Measurements from ENCODE around the gene ASXL3. TPM values are rescaled to one million over a fixed set of nuclear protein-coding genes. Genes with fewer than 3 reads are reported as not detected.

Gene ASXL3
- total and polyA plus RNA-seq, 2 donors (not counting 3 experiments of a cell fraction or from before 2014, with no cell fraction given) = 0.07 to 0.27 TPM

DNA sequence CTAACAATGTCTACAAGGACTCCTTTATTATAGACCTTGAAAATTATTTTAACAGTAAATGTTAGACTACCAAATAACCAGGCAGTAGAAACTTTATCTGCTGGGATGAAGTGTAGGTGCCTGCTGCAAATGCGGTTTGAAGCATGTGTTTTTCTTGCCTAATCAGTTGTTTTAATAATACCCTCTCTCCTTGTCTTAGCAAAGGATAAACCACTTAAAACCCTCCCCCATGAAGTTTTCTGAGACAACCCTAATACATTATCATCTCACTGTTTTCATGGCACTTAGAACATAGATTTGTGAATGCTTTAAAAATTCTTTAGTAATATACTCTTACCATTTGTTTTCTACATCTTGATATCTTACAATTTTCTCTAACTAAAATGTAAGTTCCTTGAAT is 98.6 kb downstream of the ASXL3 start:
- H3K9me3 ChIP-seq (replicated peaks; ENCODE audit: control insufficient read depth, insufficient read depth, low read length) = no peaks in the 10 kb centered on the region
- H3K27me3 ChIP-seq (ENCODE audit: control insufficient read depth in 2 of 2, insufficient read depth in 2 of 2, low read length in 2 of 2) = no peaks in the 10 kb centered on the region
- H4K20me1 ChIP-seq (replicated peaks; ENCODE audit: control insufficient read depth, extremely low read depth, insufficient read depth, low read length) = no peaks in the 10 kb centered on the region
- CTCF ChIA-PET = no interaction called here
- no peak overlapping the region for H3K4me3 ChIP-seq (replicated peaks in 1 of 3; ENCODE audit: insufficient read depth in 1 of 3, low read depth in 1 of 3, low read length in 3 of 3)
- DNase-seq (ENCODE audit: low read depth, low spot score) = no peak
- no peaks in the 10 kb centered on the region for H3K36me3 ChIP-seq (ENCODE audit: control insufficient read depth in 2 of 2, extremely low read depth in 1 of 2, insufficient read depth in 2 of 2, low read length in 2 of 2)
- no peak overlapping the region for H3K9ac ChIP-seq (replicated peaks; ENCODE audit: extremely low read depth, insufficient read depth, low read length)
- dilution Hi-C loops (cut with MboI; ENCODE audit: extremely low pct_ligation_motif_present, low sequenced_read_pairs) = no loop called here
- H3K4me1 ChIP-seq (ENCODE audit: control insufficient read depth, extremely low read depth, insufficient read depth, low read length) = no peaks in the 10 kb centered on the region
- BruUV-seq (replicated peaks) = no TSS peak
- no peak overlapping the region for H3K4me2 ChIP-seq (ENCODE audit: insufficient read depth, low read length)
- no peaks in the 10 kb centered on the region for H3K9me1 ChIP-seq (replicated peaks; ENCODE audit: control insufficient read depth, extremely low read depth, insufficient read depth, low read length)
- no peaks in the 10 kb centered on the region for H3K79me2 ChIP-seq (ENCODE audit: control insufficient read depth, insufficient read depth, low read length)
- POLR2A ChIA-PET = no interaction called here
- FAIRE-seq = no peak
- intact Hi-C loops (cut with micrococcal nuclease) = no loop called here
- H3K27ac ChIP-seq (ENCODE audit: insufficient read depth, low read depth, low read length) = no peak overlapping the region
- TF ChIP-seq GATA2 (IDR thresholded peaks at IDR 0.05; ENCODE audit: insufficient read depth, insufficient read length, low read depth, low read length) = no peak
- TF ChIP-seq MAX (IDR thresholded peaks at IDR 0.05; ENCODE audit: insufficient read depth, insufficient read length) = no peak
- TF ChIP-seq POLR2AphosphoS5 (IDR thresholded peaks at IDR 0.05; ENCODE audit: insufficient read depth, low read depth, low read length) = no peak
- TF ChIP-seq, protein P1, sequence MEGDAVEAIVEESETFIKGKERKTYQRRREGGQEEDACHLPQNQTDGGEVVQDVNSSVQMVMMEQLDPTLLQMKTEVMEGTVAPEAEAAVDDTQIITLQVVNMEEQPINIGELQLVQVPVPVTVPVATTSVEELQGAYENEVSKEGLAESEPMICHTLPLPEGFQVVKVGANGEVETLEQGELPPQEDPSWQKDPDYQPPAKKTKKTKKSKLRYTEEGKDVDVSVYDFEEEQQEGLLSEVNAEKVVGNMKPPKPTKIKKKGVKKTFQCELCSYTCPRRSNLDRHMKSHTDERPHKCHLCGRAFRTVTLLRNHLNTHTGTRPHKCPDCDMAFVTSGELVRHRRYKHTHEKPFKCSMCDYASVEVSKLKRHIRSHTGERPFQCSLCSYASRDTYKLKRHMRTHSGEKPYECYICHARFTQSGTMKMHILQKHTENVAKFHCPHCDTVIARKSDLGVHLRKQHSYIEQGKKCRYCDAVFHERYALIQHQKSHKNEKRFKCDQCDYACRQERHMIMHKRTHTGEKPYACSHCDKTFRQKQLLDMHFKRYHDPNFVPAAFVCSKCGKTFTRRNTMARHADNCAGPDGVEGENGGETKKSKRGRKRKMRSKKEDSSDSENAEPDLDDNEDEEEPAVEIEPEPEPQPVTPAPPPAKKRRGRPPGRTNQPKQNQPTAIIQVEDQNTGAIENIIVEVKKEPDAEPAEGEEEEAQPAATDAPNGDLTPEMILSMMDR (IDR thresholded peaks at IDR 0.05; ENCODE audit: extremely low read depth in 1 of 2, insufficient read depth in 1 of 2, low read depth in 1 of 2, low read length in 2 of 2) = no peak
- TF ChIP-seq FOS (IDR thresholded peaks at IDR 0.05; ENCODE audit: borderline replicate concordance, insufficient read depth, low read length) = no peak
- H2AFZ ChIP-seq (ENCODE audit: low read depth, low read length) = no peak overlapping the region

GRCh38 chr18:33677891-33678290 is 99.9 kb downstream of the ASXL3 start:
- H3K4me1 ChIP-seq (ENCODE audit: control insufficient read depth, extremely low read depth, insufficient read depth, low read length) = no peaks in the 10 kb centered on the region
- no peaks in the 10 kb centered on the region for H4K20me1 ChIP-seq (replicated peaks; ENCODE audit: control insufficient read depth, extremely low read depth, insufficient read depth, low read length)
- no peak overlapping the region for H3K4me2 ChIP-seq (ENCODE audit: insufficient read depth, low read length)
- TF ChIP-seq POLR2AphosphoS5 (IDR thresholded peaks at IDR 0.05; ENCODE audit: insufficient read depth, low read depth, low read length) (no peak), EZH2 (IDR thresholded peaks at IDR 0.05; ENCODE audit: borderline replicate concordance, low read depth, low read length, severe bottlenecking) (no peak), MAX (IDR thresholded peaks at IDR 0.05; ENCODE audit: insufficient read depth, insufficient read length) (no peak), POLR2A (IDR thresholded peaks at IDR 0.05; ENCODE audit: low read depth, low read length) (no peak), MYC (IDR thresholded peaks at IDR 0.05; ENCODE audit: low read depth, low read length) (no peak), JUN (IDR thresholded peaks at IDR 0.05; ENCODE audit: borderline replicate concordance, insufficient read depth, insufficient read length, low read depth) (no peak), GATA2 (IDR thresholded peaks at IDR 0.05; ENCODE audit: insufficient read depth, insufficient read length, low read depth, low read length) (no peak), FOS (IDR thresholded peaks at IDR 0.05; ENCODE audit: borderline replicate concordance, insufficient read depth, low read length) (no peak)
- TF ChIP-seq, protein P1 (IDR thresholded peaks at IDR 0.05; ENCODE audit: extremely low read depth in 1 of 2, insufficient read depth in 1 of 2, low read depth in 1 of 2, low read length in 2 of 2) = no peak
- H2AFZ ChIP-seq (ENCODE audit: low read depth, low read length) = no peak overlapping the region
- H3K27me3 ChIP-seq (ENCODE audit: control insufficient read depth in 2 of 2, insufficient read depth in 2 of 2, low read length in 2 of 2) = no peaks in the 10 kb centered on the region
- dilution Hi-C loops (cut with MboI; ENCODE audit: extremely low pct_ligation_motif_present, low sequenced_read_pairs) = no loop called here
- no peak overlapping the region for H3K4me3 ChIP-seq (replicated peaks in 1 of 3; ENCODE audit: insufficient read depth in 1 of 3, low read depth in 1 of 3, low read length in 3 of 3)
- no peak overlapping the region for H3K27ac ChIP-seq (ENCODE audit: insufficient read depth, low read depth, low read length)
- intact Hi-C loops (cut with micrococcal nuclease) = no loop called here
- BruUV-seq (replicated peaks) = no TSS peak
- H3K36me3 ChIP-seq (ENCODE audit: control insufficient read depth in 2 of 2, extremely low read depth in 1 of 2, insufficient read depth in 2 of 2, low read length in 2 of 2) = no peaks in the 10 kb centered on the region
- no peak overlapping the region for H3K9ac ChIP-seq (replicated peaks; ENCODE audit: extremely low read depth, insufficient read depth, low read length)
- DNase-seq (ENCODE audit: low read depth, low spot score) (no peak), FAIRE-seq (no peak)
- ChIA-PET POLR2A (no interaction called here), CTCF (no interaction called here)
- H3K9me3 ChIP-seq (replicated peaks; ENCODE audit: control insufficient read depth, insufficient read depth, low read length) = no peaks in the 10 kb centered on the region
- no peaks in the 10 kb centered on the region for H3K79me2 ChIP-seq (ENCODE audit: control insufficient read depth, insufficient read depth, low read length)
- H3K9me1 ChIP-seq (replicated peaks; ENCODE audit: control insufficient read depth, extremely low read depth, insufficient read depth, low read length) = no peaks in the 10 kb centered on the region
